ENCODE data around the gene FLNB. TPM values are rescaled to one million over a fixed set of nuclear protein-coding genes. Genes with fewer than 3 reads are reported as not detected.
A peak's percentile ranks its signal among the peaks of the same experiment; 100 is the strongest.

FLNB gene
- total RNA-seq, 4 donors from 2014 or later: 164 to 258 (median 242) TPM

GRCh38 chr3:58216496-58217195 lies 208.4 kb downstream of the FLNB start:
- Histone ChIP-seq H3K27me3 (no peaks in the 10 kb centered on the region), H3K4me3 (replicated peaks in 1 of 3) (no peak overlapping the region), H3K36me3 (no peaks in the 10 kb centered on the region), H3K27ac (peak overlapping the region in 1 of 3 donors; percentile 15), H3K9me3 (no peaks in the 10 kb centered on the region), H3K4me1 (peaks cover 0 to 14% of the 10 kb centered on the region in 2 donors)
- intact Hi-C loops (cut with DNase I): no loop called here
- TF ChIP-seq POLR2A (IDR thresholded peaks at IDR 0.05) (no peak), CTCF (IDR thresholded peaks at IDR 0.05) (no peak)
- WGBS, 2 donors: 83 to 84% methylated on average over 10 of the region's 10 CpGs
- no peak for DNase-seq

- H3K4me1 ChIP-seq: peaks cover 0 to 14% of the 10 kb centered on the region in 2 donors
- no peaks in the 10 kb centered on the region for H3K36me3 ChIP-seq
- intact Hi-C loops (cut with DNase I): no loop called here
- no peaks in the 10 kb centered on the region for H3K27me3 ChIP-seq
- H3K27ac ChIP-seq: peak overlapping the region in 1 of 3 donors; percentile 15
- no peaks in the 10 kb centered on the region for H3K9me3 ChIP-seq
- 14 to 21% methylated on average over 15 of the region's 15 CpGs for WGBS, 2 donors
- TF ChIP-seq CTCF (IDR thresholded peaks at IDR 0.05) (peak; percentile 50 to 78 (median 72)), POLR2A (IDR thresholded peaks at IDR 0.05) (no peak)
- peak; percentile 75 to 79 for DNase-seq
- no peak overlapping the region for H3K4me3 ChIP-seq (replicated peaks in 1 of 3)
Measured at GRCh38 chr3:58217209-58217811, 209.1 kb downstream of the FLNB start.

- no peak for TF ChIP-seq CTCF (IDR thresholded peaks at IDR 0.05)
- no peak for TF ChIP-seq POLR2A (IDR thresholded peaks at IDR 0.05)
- DNase-seq: no peak
- intact Hi-C loops (cut with DNase I): no loop called here
- H3K4me1 ChIP-seq: peaks cover 0 to 14% of the 10 kb centered on the region in 2 donors
- no peak overlapping the region for H3K4me3 ChIP-seq (replicated peaks in 1 of 3)
- 79 to 82% methylated on average over 1 of the region's 1 CpG for WGBS, 2 donors
- H3K27ac ChIP-seq: no peak overlapping the region
- no peaks in the 10 kb centered on the region for H3K27me3 ChIP-seq
- H3K9me3 ChIP-seq: no peaks in the 10 kb centered on the region
- H3K36me3 ChIP-seq: no peaks in the 10 kb centered on the region
Measured at GRCh38 chr3:58218904-58219303, 210.7 kb downstream of the FLNB start.

Other genes starting within 250 kb of the FLNB start
- gene DNASE1L3, start 202.6 kb downstream of the FLNB start, total RNA-seq: 10 to 100 TPM in 3 of 4 donors, 1 to 10 TPM in 1; 5.7 to 53.3 (median 14.1) TPM
- 10 to 100 TPM; 14.7 to 28.6 (median 18.0) TPM for gene ABHD6, start 229.4 kb downstream of the FLNB start, total RNA-seq

Data from thyroid gland (tissue), 4 donors.